ENCODE data around the gene CPS1.

DNA sequence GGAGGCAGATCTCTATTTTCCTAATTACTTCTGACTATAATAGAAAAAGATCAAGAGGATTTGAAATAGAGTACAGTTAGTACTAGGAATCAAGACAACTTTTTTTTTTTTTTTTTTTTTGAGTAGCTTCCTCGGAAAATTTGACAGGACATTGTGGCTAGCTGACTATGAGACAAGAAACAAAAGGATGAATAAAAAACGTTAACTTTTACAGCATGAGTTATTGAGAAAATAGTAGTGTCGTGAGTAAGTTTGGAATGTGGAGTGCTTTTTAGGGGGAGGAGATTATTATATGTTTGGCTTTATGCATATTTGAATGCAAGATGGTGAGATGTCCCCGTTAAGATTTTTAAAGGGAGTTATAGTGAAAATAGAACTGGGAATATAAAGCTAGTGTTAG is 27.7 kb upstream of the CPS1 start:
- TF ChIP-seq CTCF (conservative IDR thresholded peaks at IDR 0.05; ENCODE audit: low read depth in 2 of 2): no peak
- TF ChIP-seq EZH2 (IDR thresholded peaks at IDR 0.05; ENCODE audit: low read depth, unreplicated experiment): no peak
- no peak for TF ChIP-seq CREB1 (CRISPR knock-in tag; IDR thresholded peaks at IDR 0.05; ENCODE audit: low read depth)
- TF ChIP-seq POLR2AphosphoS5 (IDR thresholded peaks at IDR 0.05; ENCODE audit: low read depth): no peak
- TF ChIP-seq, protein P1, sequence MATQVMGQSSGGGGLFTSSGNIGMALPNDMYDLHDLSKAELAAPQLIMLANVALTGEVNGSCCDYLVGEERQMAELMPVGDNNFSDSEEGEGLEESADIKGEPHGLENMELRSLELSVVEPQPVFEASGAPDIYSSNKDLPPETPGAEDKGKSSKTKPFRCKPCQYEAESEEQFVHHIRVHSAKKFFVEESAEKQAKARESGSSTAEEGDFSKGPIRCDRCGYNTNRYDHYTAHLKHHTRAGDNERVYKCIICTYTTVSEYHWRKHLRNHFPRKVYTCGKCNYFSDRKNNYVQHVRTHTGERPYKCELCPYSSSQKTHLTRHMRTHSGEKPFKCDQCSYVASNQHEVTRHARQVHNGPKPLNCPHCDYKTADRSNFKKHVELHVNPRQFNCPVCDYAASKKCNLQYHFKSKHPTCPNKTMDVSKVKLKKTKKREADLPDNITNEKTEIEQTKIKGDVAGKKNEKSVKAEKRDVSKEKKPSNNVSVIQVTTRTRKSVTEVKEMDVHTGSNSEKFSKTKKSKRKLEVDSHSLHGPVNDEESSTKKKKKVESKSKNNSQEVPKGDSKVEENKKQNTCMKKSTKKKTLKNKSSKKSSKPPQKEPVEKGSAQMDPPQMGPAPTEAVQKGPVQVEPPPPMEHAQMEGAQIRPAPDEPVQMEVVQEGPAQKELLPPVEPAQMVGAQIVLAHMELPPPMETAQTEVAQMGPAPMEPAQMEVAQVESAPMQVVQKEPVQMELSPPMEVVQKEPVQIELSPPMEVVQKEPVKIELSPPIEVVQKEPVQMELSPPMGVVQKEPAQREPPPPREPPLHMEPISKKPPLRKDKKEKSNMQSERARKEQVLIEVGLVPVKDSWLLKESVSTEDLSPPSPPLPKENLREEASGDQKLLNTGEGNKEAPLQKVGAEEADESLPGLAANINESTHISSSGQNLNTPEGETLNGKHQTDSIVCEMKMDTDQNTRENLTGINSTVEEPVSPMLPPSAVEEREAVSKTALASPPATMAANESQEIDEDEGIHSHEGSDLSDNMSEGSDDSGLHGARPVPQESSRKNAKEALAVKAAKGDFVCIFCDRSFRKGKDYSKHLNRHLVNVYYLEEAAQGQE (IDR thresholded peaks at IDR 0.05; ENCODE audit: unreplicated experiment): no peak
- no peak for TF ChIP-seq JUNB (IDR thresholded peaks at IDR 0.05; ENCODE audit: unreplicated experiment)
- no peak for TF ChIP-seq ETS1 (IDR thresholded peaks at IDR 0.05)
- no peak for TF ChIP-seq ZNF331 (CRISPR knock-in tag; IDR thresholded peaks at IDR 0.05; ENCODE audit: low read depth)
- no peak for TF ChIP-seq EZH2phosphoT487 (IDR thresholded peaks at IDR 0.05; ENCODE audit: unreplicated experiment)
